K562 (cell line): ENCODE results near the gene HOXC5.

Experiments used
- CTCF ChIP-seq, 3 experiments: IDR thresholded peaks in 2 of 3; conservative IDR thresholded peaks in 1 of 3; 2 replicates each; pipeline ENCODE4 v1.5.1; 2011 to 2012; ENCODE audit warnings: low read length in 3 of 3, mild to moderate bottlenecking in 3 of 3, control low read depth in 2 of 3, improper control_type of control experiment in 1 of 3, inconsistent platforms in 1 of 3, low read depth in 1 of 3, mixed read lengths in 1 of 3, moderate library complexity in 1 of 3; ENCODE audit not compliant: insufficient read depth in 2 of 3
- E2F5 ChIP-seq: sonication (generic); formaldehyde crosslinking; IDR thresholded peaks from 2 replicates; pipeline ENCODE4 v1.8.0; 2022; ENCODE audit warnings: mild to moderate bottlenecking, missing genetic modification reagents
- HDAC6 ChIP-seq: IDR thresholded peaks from 2 replicates; pipeline ENCODE4 v1.6.1; 2012; ENCODE audit warnings: low read depth, mild to moderate bottlenecking, control low read depth, inconsistent platforms, low read length, moderate library complexity
- HDGF ChIP-seq: fragments of 450-650 bp; IDR thresholded peaks from 2 replicates; pipeline ENCODE4 v1.6.1; 2016
- MAX ChIP-seq: sonication (generic); formaldehyde crosslinking; IDR thresholded peaks from 2 replicates; pipeline ENCODE4 v1.9.0; 2022; ENCODE audit warnings: mild to moderate bottlenecking, missing genetic modification reagents
- POLR2A ChIP-seq: fragments of 450-650 bp; conservative IDR thresholded peaks from 2 replicates; pipeline ENCODE4 v1.6.1; 2016
- SMARCE1 ChIP-seq: fragments of 450-650 bp; IDR thresholded peaks from 2 replicates; pipeline ENCODE4 v1.7.1; 2016; ENCODE audit warnings: mild to moderate bottlenecking
- ZNF239 ChIP-seq: fragments of 250-450 bp; sonication (Bioruptor Pico); IDR thresholded peaks from 2 replicates; pipeline ENCODE4 v1.4.0; 2020; ENCODE audit warnings: mild to moderate bottlenecking
- ZNF24 ChIP-seq: fragments of 450-650 bp; IDR thresholded peaks from 2 replicates; pipeline ENCODE4 v1.6.1; 2016

GRCh38 chr12:54045868-54046521 lies 13.1 kb downstream of the HOXC5 start:
- TF ChIP-seq HDGF (no peak), CTCF (IDR thresholded peaks at IDR 0.05 in 2 of 3, conservative IDR thresholded peaks at IDR 0.05 in 1 of 3; ENCODE audit: insufficient read depth in 2 of 3, low read depth in 1 of 3, low read length in 3 of 3) (no peak), POLR2A (no peak), ZNF239 (CRISPR knock-in tag) (no peak), HDAC6 (no peak), ZNF24 (no peak), MAX (CRISPR knock-in tag) (no peak), SMARCE1 (no peak), E2F5 (CRISPR knock-in tag) (no peak)
